Natural killer cell (primary cell): ENCODE data around the gene CD14. TPM values are rescaled to one million over a fixed set of nuclear protein-coding genes. Genes with fewer than 3 reads are reported as not detected.

ENCODE experiments used
- ATAC-seq, 3 donors: fragments of 150-1000 bp in 2 of 3; fragments of 200-7000 bp in 1 of 3; cut with Tn5 transposase; 1 replicate in 1 of 3; 2 replicates in 2 of 3; pipeline ENCODE4 v1.10.0; 2021; ENCODE audit warnings: mild to moderate bottlenecking in 2 of 3, moderate library complexity in 2 of 3
- DNase-seq, 2 donors: peaks; one replicate each; pipeline versions ENCODE4 v3.0.0 to v3.0.0-alpha.2; 2013 to 2021; ENCODE audit warnings: mixed read lengths in 1 of 2
- H3K27ac ChIP-seq: one replicate; pipeline ENCODE4 v1.5.1; 2013; ENCODE audit warnings: mild to moderate bottlenecking, low read length
- H3K27me3 ChIP-seq: one replicate; pipeline ENCODE4 v1.6.1; 2013; ENCODE audit warnings: low read length; ENCODE audit not compliant: control insufficient read depth, insufficient read depth
- H3K36me3 ChIP-seq: one replicate; pipeline ENCODE4 v1.6.1; 2013; ENCODE audit warnings: low read length; ENCODE audit not compliant: control insufficient read depth, insufficient read depth
- H3K4me1 ChIP-seq: one replicate; pipeline ENCODE4 v1.6.1; 2013; ENCODE audit warnings: low read length; ENCODE audit not compliant: control insufficient read depth, insufficient read depth
- H3K4me3 ChIP-seq: one replicate; pipeline ENCODE4 v1.5.1; 2013; ENCODE audit warnings: low read length
- H3K9me3 ChIP-seq: one replicate; pipeline ENCODE4 v1.6.1; 2013; ENCODE audit warnings: low read length; ENCODE audit not compliant: control insufficient read depth, insufficient read depth
- H3K27ac Mint-ChIP-seq, 2 donors: one replicate each; pipeline ENCODE4 v1.8.0; 2022; ENCODE audit warnings: mild to moderate bottlenecking in 2 of 2, mixed read lengths in 2 of 2, moderate library complexity in 1 of 2
- H3K27me3 Mint-ChIP-seq, 2 donors: one replicate each; pipeline ENCODE4 v1.8.0; 2022; ENCODE audit warnings: low read depth in 2 of 2, mixed read lengths in 2 of 2
- H3K36me3 Mint-ChIP-seq: one replicate; pipeline ENCODE4 v1.8.0; 2022; ENCODE audit warnings: mixed read lengths
- H3K4me1 Mint-ChIP-seq, 2 donors: one replicate each; pipeline ENCODE4 v1.8.0; 2022; ENCODE audit warnings: mixed read lengths in 2 of 2
- H3K4me3 Mint-ChIP-seq: one replicate; pipeline ENCODE4 v1.8.0; 2022; ENCODE audit warnings: mild to moderate bottlenecking, moderate library complexity, mixed read lengths
- H3K9me3 Mint-ChIP-seq, 2 donors: one replicate each; pipeline ENCODE4 v1.8.0; 2022; ENCODE audit warnings: mixed read lengths in 2 of 2
- CTCF ChIP-seq: fragments of 200-600 bp; IDR thresholded peaks from one replicate; pipeline ENCODE4 v1.8.0; 2022; ENCODE audit warnings: antibody characterized with exemption
- WGBS: methylation state at CpG from one replicate; pipeline ENCODE4 v1.1.7; 2013; ENCODE audit warnings: missing lambda C conversion rate; ENCODE audit not compliant: insufficient coverage; 5-methylcytosine and 5-hydroxymethylcytosine counted together
- intact Hi-C: fragments of 100-400 bp; cut with micrococcal nuclease; formaldehyde crosslinking; loops from one replicate; pipeline ENCODE4 v1.14.2; 2022
- total RNA-seq, 4 donors: library from RNA; stranded (reverse); fragments of 120-200 nt in 1 of 4; gene quantifications; one replicate each; pipeline versions ENCODE4 v1.2.3 to v1.2.4, GENCODE V29; 2013 to 2022

Gene CD14
- total RNA-seq, 3 donors from 2014 or later (not counting 1 experiment from before 2014, with no cell fraction given): 1.4 to 15.9 (median 7.0) TPM

GRCh38 chr5:140658870-140659269 lies 25.9 kb upstream of the CD14 start:
- Mint-ChIP-seq H3K4me1 (peaks cover 0 to 10% of the 10 kb centered on the region in 2 donors), H3K4me3 (no peak overlapping the region), H3K36me3 (peaks cover 53% of the 10 kb centered on the region), H3K9me3 (no peaks in the 10 kb centered on the region), H3K27me3 (no peaks in the 10 kb centered on the region), H3K27ac (no peak overlapping the region)
- Histone ChIP-seq H3K27me3 (no peaks in the 10 kb centered on the region), H3K4me3 (no peak overlapping the region), H3K36me3 (peaks cover 88% of the 10 kb centered on the region), H3K4me1 (peaks cover 4% of the 10 kb centered on the region), H3K27ac (no peak overlapping the region), H3K9me3 (no peaks in the 10 kb centered on the region)
- ATAC-seq: no peak
- intact Hi-C loops: no loop called here
- DNase-seq: no peak
- TF ChIP-seq CTCF: no peak
- WGBS: 98% methylated on average over 17 of the region's 17 CpGs

- H3K36me3 ChIP-seq: peaks cover 44% of the 10 kb centered on the region
- intact Hi-C loops: loop anchor here (1.0 to 2.0 kb wide), 6 partner anchors 8 to 246 kb away; partner anchors contain the start of genes ANKHD1, APBB3, SLC35A4 and SRA1
- peak overlapping the region; percentile 89 for H3K27ac ChIP-seq
- H3K27ac Mint-ChIP-seq: peak overlapping the region; percentile 94 to 99
- H3K4me1 ChIP-seq: peaks cover 20% of the 10 kb centered on the region
- no peak for DNase-seq
- no peaks in the 10 kb centered on the region for H3K27me3 ChIP-seq
- peak overlapping the region; percentile 78 for H3K4me3 ChIP-seq
- no peaks in the 10 kb centered on the region for H3K27me3 Mint-ChIP-seq
- no peak for TF ChIP-seq CTCF
- H3K9me3 Mint-ChIP-seq: no peaks in the 10 kb centered on the region
- peaks cover 14% of the 10 kb centered on the region for H3K36me3 Mint-ChIP-seq
- no peak for ATAC-seq
- no peaks in the 10 kb centered on the region for H3K9me3 ChIP-seq
- peak overlapping the region; percentile 100 for H3K4me3 Mint-ChIP-seq
- 1% methylated on average over 27 of the region's 27 CpGs for WGBS
- H3K4me1 Mint-ChIP-seq: peaks cover 32 to 46% of the 10 kb centered on the region in 2 donors
Observed at GRCh38 chr5:140647042-140647419, 14.1 kb upstream of the CD14 start.

- Mint-ChIP-seq H3K36me3 (no peaks in the 10 kb centered on the region), H3K27ac (no peak overlapping the region), H3K27me3 (no peaks in the 10 kb centered on the region), H3K4me3 (no peak overlapping the region), H3K9me3 (no peaks in the 10 kb centered on the region), H3K4me1 (peaks cover 32 to 51% of the 10 kb centered on the region in 2 donors)
- Histone ChIP-seq H3K4me1 (peaks cover 27% of the 10 kb centered on the region), H3K36me3 (peaks cover 24% of the 10 kb centered on the region), H3K4me3 (no peak overlapping the region), H3K9me3 (no peaks in the 10 kb centered on the region), H3K27ac (no peak overlapping the region), H3K27me3 (no peaks in the 10 kb centered on the region)
- 97% methylated on average over 3 of the region's 3 CpGs for WGBS
- intact Hi-C loops: no loop called here
- ATAC-seq (no peak), DNase-seq (no peak)
- no peak for TF ChIP-seq CTCF
Observed at GRCh38 chr5:140642718-140643117, 9.7 kb upstream of the CD14 start.

- H3K27me3 Mint-ChIP-seq: no peaks in the 10 kb centered on the region
- 89% methylated on average over 8 of the region's 8 CpGs for WGBS
Observed at GRCh38 chr5:140641716-140642115, 8.7 kb upstream of the CD14 start.

More at GRCh38 chr5:140641716-140642115, 8.7 kb upstream of the CD14 start:
- H3K9me3 ChIP-seq: no peaks in the 10 kb centered on the region
- H3K4me1 ChIP-seq: peaks cover 23% of the 10 kb centered on the region
- no peak overlapping the region for H3K4me3 Mint-ChIP-seq
- no peaks in the 10 kb centered on the region for H3K27me3 ChIP-seq
- peaks cover 22 to 41% of the 10 kb centered on the region in 2 donors for H3K4me1 Mint-ChIP-seq
- no peak for TF ChIP-seq CTCF
- H3K9me3 Mint-ChIP-seq: no peaks in the 10 kb centered on the region
- H3K27ac ChIP-seq: no peak overlapping the region
- H3K36me3 Mint-ChIP-seq: no peaks in the 10 kb centered on the region
- H3K36me3 ChIP-seq: peaks cover 24% of the 10 kb centered on the region
- intact Hi-C loops: no loop called here
- DNase-seq (no peak), ATAC-seq (no peak)
- H3K27ac Mint-ChIP-seq: no peak overlapping the region
- H3K4me3 ChIP-seq: no peak overlapping the region
